ENCODE measurements around the gene MED1. TPM values are rescaled to one million over a fixed set of nuclear protein-coding genes. Genes with fewer than 3 reads are reported as not detected.
"Not testable (repeated sequence)": the region's sequence is repeated elsewhere in the genome, so short reads cannot be mapped to it uniquely, and the experiment has no call there.

The MED1 gene, protein sequence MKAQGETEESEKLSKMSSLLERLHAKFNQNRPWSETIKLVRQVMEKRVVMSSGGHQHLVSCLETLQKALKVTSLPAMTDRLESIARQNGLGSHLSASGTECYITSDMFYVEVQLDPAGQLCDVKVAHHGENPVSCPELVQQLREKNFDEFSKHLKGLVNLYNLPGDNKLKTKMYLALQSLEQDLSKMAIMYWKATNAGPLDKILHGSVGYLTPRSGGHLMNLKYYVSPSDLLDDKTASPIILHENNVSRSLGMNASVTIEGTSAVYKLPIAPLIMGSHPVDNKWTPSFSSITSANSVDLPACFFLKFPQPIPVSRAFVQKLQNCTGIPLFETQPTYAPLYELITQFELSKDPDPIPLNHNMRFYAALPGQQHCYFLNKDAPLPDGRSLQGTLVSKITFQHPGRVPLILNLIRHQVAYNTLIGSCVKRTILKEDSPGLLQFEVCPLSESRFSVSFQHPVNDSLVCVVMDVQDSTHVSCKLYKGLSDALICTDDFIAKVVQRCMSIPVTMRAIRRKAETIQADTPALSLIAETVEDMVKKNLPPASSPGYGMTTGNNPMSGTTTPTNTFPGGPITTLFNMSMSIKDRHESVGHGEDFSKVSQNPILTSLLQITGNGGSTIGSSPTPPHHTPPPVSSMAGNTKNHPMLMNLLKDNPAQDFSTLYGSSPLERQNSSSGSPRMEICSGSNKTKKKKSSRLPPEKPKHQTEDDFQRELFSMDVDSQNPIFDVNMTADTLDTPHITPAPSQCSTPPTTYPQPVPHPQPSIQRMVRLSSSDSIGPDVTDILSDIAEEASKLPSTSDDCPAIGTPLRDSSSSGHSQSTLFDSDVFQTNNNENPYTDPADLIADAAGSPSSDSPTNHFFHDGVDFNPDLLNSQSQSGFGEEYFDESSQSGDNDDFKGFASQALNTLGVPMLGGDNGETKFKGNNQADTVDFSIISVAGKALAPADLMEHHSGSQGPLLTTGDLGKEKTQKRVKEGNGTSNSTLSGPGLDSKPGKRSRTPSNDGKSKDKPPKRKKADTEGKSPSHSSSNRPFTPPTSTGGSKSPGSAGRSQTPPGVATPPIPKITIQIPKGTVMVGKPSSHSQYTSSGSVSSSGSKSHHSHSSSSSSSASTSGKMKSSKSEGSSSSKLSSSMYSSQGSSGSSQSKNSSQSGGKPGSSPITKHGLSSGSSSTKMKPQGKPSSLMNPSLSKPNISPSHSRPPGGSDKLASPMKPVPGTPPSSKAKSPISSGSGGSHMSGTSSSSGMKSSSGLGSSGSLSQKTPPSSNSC (N-terminal part only)
- total RNA-seq, result 37.3 to 43.0 TPM (median 39.2 TPM) in 3 replicates
- long read RNA-seq, partial matches to known transcripts, result 0 of 7 reads
- long read RNA-seq, other reads (novel, unspliced or antisense), result 7 of 7 reads

DNA sequence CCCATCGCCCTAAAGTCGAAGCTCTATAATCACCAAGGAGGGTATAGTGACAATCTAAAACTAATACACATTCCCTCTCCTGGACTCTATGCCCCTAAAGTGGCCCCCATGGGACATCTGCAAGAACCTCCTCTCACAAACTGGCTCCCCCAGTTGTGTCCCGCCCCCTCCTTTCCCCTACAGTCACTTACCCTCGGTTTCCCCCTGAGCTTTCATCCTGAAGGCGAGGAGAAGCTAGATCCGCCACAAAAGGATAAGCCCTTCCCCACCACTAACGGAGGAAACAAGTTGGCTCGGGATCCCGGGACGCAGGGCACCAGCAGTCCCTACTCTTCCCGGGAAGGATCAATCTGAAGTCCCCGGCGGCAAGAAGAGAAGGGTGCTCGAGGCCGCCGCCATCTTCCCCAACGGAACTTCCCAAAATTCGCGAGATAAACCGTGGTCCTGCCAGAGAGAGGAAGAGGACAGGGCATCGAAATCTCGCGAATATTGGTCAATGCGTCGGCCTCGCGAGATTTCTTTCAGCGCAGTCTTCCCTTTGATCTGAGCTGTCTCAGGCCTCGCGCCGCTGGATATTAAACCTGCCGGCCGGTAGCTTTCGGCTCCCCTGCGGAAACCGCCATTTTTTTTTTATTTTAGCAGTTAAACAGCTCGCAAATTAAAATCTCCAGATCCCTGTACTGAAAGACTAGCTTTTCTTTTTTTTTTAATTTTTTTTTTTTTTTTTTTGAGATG is at the start of gene MED1:
TSS of gene MED1 (minus strand) at position 417 of the 735 bp plus-strand sequence. CDS start at position 216, 201 bp downstream.
- peak; percentile 96 for DNase-seq (ENCODE audit: low spot score)
- Mint-ChIP-seq H3K4me1 (ENCODE audit: low read depth) (peaks cover 15% of the 10 kb centered on the region), H3K4me3 (ENCODE audit: unreplicated experiment) (peak within 1 kb of the TSS; percentile 97), H3K9me3 (ENCODE audit: low read depth) (no peaks in the 10 kb centered on the region), H3K27ac (ENCODE audit: unreplicated experiment) (peak within 1 kb of the TSS; percentile 98), H3K36me3 (ENCODE audit: low read depth) (peaks cover 5% of the 10 kb centered on the region), H3K27me3 (ENCODE audit: low read depth) (no peaks in the 10 kb centered on the region)
- TF ChIP-seq, protein P1, sequence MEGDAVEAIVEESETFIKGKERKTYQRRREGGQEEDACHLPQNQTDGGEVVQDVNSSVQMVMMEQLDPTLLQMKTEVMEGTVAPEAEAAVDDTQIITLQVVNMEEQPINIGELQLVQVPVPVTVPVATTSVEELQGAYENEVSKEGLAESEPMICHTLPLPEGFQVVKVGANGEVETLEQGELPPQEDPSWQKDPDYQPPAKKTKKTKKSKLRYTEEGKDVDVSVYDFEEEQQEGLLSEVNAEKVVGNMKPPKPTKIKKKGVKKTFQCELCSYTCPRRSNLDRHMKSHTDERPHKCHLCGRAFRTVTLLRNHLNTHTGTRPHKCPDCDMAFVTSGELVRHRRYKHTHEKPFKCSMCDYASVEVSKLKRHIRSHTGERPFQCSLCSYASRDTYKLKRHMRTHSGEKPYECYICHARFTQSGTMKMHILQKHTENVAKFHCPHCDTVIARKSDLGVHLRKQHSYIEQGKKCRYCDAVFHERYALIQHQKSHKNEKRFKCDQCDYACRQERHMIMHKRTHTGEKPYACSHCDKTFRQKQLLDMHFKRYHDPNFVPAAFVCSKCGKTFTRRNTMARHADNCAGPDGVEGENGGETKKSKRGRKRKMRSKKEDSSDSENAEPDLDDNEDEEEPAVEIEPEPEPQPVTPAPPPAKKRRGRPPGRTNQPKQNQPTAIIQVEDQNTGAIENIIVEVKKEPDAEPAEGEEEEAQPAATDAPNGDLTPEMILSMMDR (IDR thresholded peaks at IDR 0.05), result no peak

DNA sequence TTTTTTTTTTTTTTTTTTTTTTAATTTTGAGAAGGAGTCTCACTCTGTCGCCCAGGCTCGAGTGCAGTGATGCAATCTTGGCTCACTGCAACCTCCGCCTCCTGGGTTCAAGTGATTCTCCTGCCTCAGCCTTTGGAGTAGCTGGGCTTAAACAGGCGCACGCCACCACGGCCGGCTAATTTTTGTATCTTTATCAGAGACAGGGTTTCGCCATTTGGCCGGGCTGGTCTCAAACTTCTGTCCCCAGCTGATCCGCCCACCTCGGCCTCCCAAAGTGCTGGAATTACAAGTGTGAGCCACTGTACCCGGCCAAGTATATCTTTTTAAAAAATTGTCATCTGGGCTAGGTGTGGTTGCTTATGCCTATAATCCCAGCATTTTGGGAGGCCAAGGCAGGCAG is 45.9 kb upstream of the MED1 start:
- not testable (repeated sequence) for H3K27me3 Mint-ChIP-seq (ENCODE audit: low read depth); H3K27ac Mint-ChIP-seq (ENCODE audit: unreplicated experiment); H3K4me1 Mint-ChIP-seq (ENCODE audit: low read depth); DNase-seq (ENCODE audit: low spot score); H3K9me3 Mint-ChIP-seq (ENCODE audit: low read depth); H3K4me3 Mint-ChIP-seq (ENCODE audit: unreplicated experiment)
- H3K36me3 Mint-ChIP-seq (ENCODE audit: low read depth), result peaks cover 22% of the 10 kb centered on the region

DNA sequence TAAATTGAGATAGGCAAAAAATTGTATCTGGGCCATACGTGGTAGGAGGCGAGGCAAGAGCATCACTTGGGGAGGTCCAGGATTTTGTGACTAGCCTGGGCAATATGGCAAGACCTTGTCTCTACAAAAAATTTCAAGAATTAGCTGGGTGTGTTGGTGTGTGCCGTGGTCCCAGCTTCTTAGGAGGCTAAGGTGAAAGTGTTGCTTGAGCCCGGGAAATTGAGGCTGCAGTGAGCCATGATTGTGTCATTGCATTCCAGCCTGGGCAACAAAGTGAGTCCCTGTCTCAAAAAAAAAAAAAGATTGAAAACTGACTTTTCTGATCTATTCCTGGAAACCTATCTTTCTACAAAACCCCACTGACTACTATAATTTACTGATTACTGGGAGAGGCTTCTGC is 36.9 kb upstream of the MED1 start:
- no peak for DNase-seq (ENCODE audit: low spot score)
- peaks cover 11% of the 10 kb centered on the region for H3K36me3 Mint-ChIP-seq (ENCODE audit: low read depth)
- no peak overlapping the region for H3K4me3 Mint-ChIP-seq (ENCODE audit: unreplicated experiment)
- peaks cover 18% of the 10 kb centered on the region for H3K4me1 Mint-ChIP-seq (ENCODE audit: low read depth)
- H3K27ac Mint-ChIP-seq (ENCODE audit: unreplicated experiment), result no peak overlapping the region
- H3K27me3 Mint-ChIP-seq (ENCODE audit: low read depth), result no peaks in the 10 kb centered on the region
- H3K9me3 Mint-ChIP-seq (ENCODE audit: low read depth), result no peaks in the 10 kb centered on the region
- TF ChIP-seq, protein P1 (IDR thresholded peaks at IDR 0.05), result no peak

DNA sequence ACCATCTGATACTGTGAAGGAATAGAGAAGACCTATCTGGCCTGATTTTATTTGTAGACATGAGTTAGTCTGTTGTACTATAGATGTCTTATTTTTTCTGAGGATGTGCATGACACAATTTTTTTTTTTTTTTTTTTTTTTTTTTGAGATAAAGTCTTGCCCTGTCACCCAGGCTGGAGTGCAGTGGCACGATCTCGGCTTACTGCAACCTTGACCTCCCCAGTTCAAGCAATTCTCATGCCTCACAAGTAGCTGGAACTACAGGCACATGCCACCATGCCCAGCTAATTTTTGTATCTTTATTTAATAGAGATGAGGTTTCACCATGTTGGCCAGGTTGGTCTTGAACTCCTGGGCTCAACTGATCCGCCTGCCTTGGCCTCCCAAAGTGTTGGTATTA is 36.4 kb upstream of the MED1 start:
- not testable (repeated sequence) for H3K27me3 Mint-ChIP-seq (ENCODE audit: low read depth); H3K27ac Mint-ChIP-seq (ENCODE audit: unreplicated experiment); H3K4me3 Mint-ChIP-seq (ENCODE audit: unreplicated experiment); H3K9me3 Mint-ChIP-seq (ENCODE audit: low read depth); H3K36me3 Mint-ChIP-seq (ENCODE audit: low read depth); DNase-seq (ENCODE audit: low spot score)
- peaks cover 18% of the 10 kb centered on the region for H3K4me1 Mint-ChIP-seq (ENCODE audit: low read depth)

DNA sequence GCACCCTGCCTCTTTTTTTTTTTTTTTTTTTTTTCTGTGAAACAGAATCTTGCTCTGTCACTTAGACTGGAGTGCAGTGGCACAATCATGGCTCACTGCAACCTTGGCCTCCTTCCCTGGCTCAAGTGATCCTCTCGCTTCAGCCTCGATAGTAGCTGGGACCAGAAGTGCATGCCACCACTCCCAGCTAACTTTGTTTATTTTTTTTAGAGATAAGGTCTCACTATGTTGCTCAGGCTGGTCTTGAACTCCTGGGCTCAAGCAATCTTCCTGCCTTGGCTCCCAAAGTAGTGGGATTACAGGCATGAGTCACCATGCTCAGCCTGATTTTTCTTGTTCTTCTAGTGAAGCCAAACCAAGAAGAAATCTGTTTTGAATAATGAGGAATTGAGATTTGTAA is 35.2 kb upstream of the MED1 start:
- Mint-ChIP-seq H3K36me3 (ENCODE audit: low read depth) (peaks cover 9% of the 10 kb centered on the region), H3K4me3 (ENCODE audit: unreplicated experiment) (no peak overlapping the region), H3K4me1 (ENCODE audit: low read depth) (peaks cover 18% of the 10 kb centered on the region), H3K27ac (ENCODE audit: unreplicated experiment) (peak overlapping the region; percentile 74), H3K27me3 (ENCODE audit: low read depth) (no peaks in the 10 kb centered on the region), H3K9me3 (ENCODE audit: low read depth) (no peaks in the 10 kb centered on the region)
- TF ChIP-seq, protein P1 (IDR thresholded peaks at IDR 0.05), result no peak
- DNase-seq (ENCODE audit: low spot score), result no peak
